Measurements from ENCODE around the gene IRS2.
"Not testable (repeated sequence)": the region's sequence is repeated elsewhere in the genome, so short reads cannot be mapped to it uniquely, and the experiment has no call there.

Gene IRS2

DNA sequence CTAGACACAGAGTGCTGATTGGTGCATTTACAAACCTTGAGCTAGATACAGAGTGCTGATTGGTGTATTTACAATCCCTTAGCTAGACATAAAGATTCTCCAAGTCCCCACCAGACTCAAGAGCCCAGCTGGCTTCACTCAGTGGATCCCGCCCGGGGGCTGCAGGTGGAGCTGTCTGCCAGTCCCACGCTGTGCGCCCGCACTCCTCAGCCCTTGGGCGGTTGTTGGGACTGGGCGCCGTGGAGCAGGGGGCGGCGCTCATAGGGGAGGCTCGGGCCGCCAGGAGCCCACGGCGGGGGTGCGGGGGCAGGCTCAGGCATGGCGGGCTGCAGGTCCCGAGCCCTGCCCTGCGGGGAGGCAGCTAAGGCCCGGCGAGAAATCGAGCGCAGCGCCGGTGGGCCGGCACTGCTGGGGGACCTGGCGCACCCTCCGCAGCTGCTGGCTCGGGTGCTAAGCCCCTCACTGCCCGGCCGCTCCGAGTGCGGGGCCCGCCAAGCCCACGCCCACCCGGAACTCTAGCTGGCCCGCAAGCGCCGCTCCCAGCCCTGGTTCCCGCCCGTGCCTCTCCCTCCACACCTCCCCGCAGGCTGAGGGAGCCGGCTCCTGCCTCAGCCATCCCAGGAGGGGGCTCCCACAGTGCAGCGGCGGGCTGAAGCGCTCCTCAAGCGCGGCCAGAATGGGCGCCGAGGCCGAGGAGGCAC, 53.8 kb downstream of the IRS2 start:
- DNase-seq (ENCODE audit: low read depth in 2 of 2) = not testable (repeated sequence)

DNA sequence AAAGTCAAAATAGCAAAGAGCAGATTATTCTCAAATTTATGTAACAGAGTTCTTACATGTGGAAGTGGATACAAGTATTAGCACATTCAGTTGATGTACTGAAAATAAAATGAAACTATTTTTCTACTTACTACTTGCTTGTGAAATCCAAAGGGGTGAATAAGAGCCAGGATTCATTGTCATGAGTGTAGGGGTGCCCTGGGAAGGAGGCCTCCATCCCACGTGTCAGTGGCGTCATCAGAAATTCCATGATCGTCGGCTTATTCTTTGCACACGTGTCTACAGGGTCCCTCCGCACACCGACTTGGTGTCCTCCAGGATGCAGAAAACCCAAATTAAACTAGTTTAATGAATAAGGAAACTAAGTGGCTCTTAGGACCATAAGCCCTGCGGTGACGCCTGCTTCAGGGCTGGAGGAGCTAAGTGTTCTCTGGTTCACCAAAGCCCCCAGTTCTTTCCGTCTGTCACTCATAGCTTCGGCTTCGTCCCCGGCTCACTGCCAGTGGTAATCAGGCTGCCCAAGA, 55.5 kb downstream of the IRS2 start:
- DNase-seq (ENCODE audit: low read depth in 2 of 2) = no peak

DNA sequence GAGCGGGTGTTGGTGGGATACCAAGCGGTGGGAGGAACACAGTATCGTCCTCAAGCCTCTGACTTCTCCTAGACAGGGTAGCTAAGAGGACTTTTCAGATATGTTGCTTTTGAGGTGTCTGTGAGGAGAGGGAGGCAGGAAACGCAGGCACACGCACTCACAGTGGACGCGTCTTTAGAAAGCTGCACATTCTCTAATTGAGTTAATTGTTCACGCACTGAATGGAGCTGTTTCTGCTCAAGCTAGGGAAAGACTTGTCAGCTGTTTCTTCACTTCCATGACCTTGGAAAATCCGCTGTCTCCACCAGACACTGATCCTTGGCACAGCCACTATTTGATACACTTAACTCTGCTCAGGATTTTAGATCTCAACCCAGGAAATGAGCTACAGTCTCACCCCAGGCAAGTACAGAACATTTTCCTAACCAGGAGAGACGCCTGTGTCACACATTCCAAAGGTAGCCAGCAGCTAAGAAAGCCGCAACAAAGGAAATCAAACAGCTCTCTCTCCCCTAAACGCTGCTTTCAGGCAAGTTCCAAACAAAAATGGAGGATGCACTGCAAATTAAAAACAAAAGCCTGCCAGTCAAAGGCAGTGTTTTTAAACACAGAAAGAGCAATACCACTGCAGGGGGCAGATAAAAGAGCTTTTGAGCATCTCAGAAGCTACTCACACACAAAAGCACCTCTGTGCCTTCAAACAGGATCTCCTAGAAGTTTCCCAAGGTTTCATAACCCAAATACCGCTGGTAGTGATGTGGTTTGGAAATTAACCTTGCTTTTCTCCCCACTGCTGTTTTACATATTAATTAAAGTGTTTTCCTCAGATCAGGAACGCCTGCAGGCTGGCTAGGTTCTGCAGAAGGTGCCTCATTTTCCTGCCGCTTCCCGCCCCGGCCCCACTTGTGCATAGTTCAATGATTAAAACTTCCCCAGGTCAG, 57.3 kb downstream of the IRS2 start:
- no peak for DNase-seq (ENCODE audit: low read depth in 2 of 2)

DNA sequence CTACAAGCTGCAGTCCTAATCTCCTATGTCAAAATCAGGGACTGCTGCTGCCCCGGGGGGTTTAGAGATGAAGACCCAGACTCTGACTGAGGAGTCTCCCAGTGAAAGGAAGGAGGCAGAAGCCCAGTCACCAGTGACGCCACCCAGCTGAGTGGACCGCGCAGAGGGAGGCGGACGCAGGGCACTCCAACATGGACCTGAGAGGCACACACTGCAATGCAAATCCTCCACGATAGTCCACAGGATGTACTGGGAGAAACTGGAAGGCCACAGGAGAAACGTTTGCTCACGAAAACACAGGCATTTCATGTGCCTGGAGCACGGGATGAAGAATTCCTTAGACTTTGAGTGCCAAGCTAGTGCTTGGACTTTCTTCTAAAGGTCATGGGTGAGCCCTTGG, 58.3 kb downstream of the IRS2 start:
- no peak for DNase-seq (ENCODE audit: low read depth in 2 of 2)

DNA sequence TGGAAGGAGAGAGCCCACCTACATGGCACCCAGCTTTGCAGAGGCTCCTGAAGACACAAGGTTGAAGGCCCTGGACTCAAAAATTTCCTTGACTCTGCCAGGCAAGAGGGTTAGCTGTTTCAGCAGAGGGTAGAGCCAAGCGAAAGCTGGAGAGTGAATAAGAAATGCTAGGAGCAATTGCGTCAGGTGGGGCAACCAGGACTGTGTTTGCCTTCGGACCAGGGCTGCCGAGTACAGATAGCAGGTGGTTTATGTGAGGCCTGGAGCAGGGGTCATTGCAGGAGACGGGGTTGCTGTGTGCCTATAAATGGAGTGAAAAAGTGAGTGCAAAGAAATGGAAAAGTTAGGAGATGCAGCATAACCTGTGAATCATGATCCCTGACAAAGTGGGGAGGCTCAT, 59.1 kb downstream of the IRS2 start:
- no peak for DNase-seq (ENCODE audit: low read depth in 2 of 2)

DNA sequence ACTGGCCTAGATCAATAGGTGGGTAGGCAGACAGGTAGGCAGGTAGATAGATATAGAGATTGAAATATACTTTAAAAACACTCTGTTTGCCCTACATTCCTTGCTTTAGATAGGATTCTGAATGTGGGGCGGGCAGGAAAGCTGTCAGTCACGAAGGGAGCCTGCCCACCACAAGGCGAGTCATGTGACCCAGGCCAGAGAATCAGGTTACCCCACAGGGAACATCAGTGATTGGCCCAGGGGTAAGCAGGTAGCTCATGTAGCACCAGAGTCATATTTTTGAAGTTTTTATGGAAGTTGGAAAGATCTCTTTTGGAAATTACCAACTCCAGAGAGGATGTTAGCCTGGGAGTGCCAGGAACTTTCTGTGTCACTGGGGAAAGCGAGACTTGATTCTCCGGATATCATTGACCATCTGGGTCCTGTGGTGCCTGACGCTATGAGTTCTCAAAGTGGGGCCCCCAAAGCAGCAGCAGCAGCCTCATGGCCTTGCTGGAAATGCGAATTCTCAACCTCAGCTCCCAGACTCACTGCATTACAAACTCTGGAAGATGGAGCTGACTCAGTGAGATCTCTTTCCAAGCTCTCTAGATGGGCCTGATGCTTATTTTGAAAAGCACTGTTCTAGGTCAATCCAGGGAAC, 60.3 kb downstream of the IRS2 start:
- DNase-seq (ENCODE audit: low read depth in 2 of 2) = no peak

DNA sequence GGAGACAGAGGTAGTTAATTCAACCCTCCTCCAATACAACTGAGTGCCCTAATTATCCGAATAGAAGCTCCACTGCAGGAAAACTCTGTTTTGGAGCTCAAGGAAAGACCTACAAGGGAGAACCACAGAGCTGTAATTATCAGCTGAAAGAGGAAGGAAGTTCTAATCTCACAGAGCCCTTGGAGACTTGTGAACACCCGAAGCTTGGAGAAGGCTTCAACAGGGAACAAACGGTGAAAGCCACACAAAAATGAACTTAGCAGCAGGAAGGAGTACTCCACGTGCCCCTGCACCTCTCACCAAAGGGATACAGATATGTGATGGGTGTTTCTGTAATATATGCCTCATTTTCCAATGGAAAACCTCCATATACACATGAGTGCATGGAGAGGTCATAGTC, 61.1 kb downstream of the IRS2 start:
- no peak for DNase-seq (ENCODE audit: low read depth in 2 of 2)

DNA sequence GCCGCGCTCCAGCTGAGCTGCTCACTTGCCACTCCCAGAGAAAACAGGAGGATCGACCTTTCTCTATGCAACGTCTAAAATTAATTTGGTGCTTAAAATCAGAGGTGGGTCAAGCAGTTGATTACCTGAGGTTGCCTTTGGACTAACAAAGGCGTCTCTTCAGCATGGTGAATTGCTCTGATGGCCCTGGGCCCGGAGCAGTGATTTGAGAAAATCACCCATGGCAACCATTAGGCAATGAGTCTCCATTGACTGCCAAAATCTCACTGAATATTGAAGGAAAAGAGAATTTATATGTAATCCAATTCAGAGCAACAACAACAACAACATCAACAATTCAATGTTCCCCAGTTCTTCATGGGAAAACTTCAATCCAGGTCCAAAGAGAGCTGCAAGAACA, 61.8 kb downstream of the IRS2 start:
- no peak for DNase-seq (ENCODE audit: low read depth in 2 of 2)

DNA sequence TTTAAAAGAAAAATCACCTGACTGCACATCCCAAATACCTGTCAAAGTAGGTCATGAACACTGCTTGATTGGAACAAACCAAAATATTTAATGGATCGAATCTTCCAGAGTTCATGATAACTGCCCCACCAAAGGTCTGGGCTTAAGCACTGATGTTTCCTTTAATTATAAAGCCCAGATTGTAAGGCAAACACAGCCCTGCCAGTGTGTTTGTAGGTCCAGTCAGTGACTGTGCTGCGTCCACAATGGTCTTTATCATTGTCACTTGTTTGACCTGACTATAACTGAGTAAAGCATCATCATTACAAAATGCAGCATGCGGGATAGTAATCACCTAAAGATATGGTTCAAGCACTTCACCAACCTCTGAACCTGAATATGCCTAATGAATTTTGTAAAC, 63.3 kb downstream of the IRS2 start:
- DNase-seq (ENCODE audit: low read depth in 2 of 2) = no peak

DNA sequence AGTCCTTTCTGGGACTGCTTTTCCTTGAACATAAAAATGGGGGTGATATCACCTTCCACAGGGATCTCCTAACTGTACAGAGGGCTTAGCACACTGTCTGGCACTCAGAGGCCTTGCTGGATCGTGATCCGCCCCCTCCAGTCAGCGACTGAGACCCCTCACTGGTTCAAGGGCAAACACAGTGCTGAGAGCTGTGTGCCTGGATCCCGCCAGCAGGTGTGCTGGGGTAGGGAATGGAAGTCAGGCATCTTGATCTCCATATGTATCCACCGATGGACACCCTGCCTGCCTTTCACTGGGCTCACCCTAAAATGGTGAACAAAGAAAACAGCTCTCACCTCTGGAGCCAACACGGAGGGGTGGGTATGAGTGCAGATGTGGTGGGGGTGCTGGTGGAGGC, 64.3 kb downstream of the IRS2 start:
- DNase-seq (ENCODE audit: low read depth in 2 of 2) = no peak

DNA sequence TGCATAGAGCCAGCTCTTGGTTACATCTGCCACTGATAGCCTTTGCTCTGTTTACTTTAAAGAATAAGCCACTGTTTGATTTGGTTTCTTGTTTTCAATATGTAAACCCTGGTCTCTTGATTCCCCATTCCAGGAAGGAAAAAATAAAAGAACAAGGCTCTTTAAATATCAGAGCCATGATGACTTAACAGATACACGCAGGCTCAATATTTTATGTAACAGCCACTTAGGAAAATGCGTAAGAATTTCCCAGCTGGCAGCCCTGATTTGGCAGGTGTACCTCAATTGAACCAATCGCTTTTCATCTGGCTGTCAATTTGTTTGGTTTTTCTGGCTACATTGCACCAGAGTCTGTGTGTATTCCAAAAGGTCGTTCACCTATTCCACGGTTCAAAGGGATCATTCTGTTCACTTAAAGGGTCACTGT, 65.6 kb downstream of the IRS2 start:
- no peak for DNase-seq (ENCODE audit: low read depth in 2 of 2)

DNA sequence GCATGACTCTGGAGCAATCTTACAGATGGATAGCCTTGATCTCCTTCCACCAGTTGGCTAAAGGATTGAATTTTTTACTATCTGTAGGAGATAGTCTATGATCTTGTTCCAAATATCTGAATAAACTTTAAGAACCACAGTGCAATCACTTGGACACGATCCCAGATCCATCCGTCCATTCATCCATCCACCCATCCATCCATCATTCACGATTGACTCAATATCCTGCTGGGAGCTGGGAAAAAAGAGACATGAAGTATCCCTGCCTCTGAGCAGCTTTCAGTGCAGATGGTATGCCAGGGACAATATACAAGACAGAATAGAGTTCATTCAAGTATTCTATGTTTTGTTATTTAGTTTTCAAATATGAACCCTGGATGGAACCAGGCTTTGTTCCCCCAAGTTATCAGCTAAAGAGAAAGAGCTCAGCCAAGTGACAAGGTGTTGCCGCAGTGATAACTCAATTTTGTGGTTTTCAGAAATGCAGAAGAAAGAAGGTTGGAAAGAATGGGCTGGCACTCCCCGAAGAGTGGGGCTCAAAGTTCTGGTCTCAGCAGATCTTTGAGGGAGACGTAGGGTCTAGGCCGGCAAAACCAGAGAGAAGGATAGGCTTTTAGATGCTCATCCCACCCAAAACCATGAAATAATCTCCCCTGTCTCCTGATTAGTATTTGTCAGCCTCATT, 66.3 kb downstream of the IRS2 start:
- DNase-seq (ENCODE audit: low read depth in 2 of 2) = no peak

DNA sequence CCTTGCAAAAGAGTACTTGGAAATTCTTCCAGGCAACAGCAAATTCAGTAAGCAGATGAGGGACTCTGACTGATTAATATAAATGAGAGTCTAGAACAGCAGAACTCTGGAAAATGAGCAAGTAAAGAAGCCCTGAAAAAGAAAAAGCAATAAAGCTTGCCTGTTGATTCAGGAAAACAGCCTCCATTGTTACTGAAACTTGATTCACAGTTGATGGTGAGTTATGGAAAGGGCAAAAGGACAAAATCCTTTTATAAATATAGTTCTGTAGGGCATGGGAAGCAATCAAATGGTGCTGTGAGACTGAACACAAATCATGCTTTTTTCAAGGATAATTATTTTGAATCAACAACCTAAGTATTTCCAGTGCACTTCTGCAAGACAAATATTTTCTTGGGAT, 67.7 kb downstream of the IRS2 start:
- DNase-seq (ENCODE audit: low read depth in 2 of 2) = no peak

DNA sequence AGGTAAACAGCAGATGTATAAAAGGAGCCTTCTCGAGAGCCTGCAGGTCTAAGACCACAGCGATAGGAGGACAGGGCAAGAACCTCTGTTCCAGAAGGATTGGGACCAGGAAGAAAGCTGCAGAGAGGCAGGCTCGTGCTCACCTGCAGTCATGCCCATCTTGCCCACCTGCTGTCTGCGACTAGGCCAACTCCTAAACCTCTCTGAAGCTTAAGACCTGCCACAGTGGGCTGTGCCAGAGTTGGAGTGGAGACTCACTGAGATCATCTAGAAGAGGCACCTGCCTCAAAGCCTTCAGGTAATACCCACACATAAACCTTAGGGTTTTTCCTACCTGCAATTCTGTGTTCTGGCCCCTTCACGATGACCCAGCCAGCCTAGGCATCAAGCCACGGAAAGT, 68.7 kb downstream of the IRS2 start:
- DNase-seq (ENCODE audit: low read depth in 2 of 2) = no peak

DNA sequence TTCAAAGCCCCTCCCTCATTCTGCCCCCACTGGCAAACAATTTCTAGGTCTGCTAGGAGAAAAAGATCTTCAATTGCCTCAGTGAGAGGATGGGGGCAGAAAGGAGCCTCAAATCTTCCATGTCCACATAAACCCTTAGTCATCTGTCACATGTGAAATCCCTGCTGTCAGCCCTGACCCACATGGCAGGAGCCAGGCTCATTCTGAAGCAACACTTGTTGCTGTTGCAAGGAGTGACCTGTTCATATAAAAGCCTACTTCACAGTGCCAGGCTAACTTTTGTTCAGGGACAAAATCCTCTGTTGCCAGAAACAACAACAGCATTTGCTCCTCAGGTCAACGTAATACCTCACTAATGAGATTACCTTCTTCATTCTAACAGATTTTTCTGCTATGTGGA, 70.5 kb downstream of the IRS2 start:
- DNase-seq (ENCODE audit: low read depth in 2 of 2) = no peak

DNA sequence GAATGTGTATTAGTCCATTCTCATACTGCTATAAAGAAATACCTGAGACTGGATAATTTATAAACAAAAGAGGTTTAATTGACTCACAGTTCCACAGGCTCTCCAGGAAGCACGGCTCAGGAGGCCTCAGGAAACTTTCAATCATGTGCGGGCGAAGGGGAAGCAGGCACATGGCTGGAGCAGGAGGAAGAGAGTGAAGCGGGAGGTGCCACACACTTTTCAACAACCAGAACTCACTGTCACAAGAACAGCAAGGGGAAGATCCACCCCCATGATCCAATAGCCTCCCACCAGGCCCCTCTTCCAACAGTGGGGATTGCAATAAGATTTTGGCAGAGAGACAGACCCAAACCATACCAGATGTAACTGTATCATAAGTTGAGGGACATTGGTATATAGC, 72.7 kb downstream of the IRS2 start:
- DNase-seq (ENCODE audit: low read depth in 2 of 2) = no peak

DNA sequence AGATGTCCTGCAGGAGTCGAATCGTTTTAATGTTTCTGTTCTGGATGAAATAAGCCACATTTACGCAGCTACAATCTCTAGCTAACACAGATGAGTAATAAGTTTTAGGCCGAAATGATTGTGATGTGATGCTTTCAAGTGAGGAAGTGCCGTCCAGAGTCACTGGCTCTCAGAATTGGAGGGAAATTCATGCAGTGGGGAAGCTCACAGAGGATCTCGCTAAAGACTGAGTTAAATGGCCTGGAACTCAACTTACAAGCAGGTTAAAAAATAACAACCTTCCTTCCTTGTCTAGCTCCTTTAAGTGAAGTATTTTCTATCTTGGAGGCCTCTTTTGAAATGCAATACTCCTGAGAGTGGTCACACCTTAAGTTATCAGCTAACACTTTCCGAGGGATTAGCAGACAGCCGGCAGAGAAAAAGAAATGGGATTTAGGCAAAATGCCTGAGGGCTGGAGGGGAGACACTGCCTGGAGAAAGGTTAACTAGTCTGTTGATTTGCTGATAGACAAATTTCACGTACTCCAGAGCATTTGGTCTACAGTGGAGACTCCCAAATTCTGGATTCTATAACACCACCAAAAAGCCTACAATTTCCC, 74.2 kb downstream of the IRS2 start:
- DNase-seq (ENCODE audit: low read depth in 2 of 2) = no peak

DNA sequence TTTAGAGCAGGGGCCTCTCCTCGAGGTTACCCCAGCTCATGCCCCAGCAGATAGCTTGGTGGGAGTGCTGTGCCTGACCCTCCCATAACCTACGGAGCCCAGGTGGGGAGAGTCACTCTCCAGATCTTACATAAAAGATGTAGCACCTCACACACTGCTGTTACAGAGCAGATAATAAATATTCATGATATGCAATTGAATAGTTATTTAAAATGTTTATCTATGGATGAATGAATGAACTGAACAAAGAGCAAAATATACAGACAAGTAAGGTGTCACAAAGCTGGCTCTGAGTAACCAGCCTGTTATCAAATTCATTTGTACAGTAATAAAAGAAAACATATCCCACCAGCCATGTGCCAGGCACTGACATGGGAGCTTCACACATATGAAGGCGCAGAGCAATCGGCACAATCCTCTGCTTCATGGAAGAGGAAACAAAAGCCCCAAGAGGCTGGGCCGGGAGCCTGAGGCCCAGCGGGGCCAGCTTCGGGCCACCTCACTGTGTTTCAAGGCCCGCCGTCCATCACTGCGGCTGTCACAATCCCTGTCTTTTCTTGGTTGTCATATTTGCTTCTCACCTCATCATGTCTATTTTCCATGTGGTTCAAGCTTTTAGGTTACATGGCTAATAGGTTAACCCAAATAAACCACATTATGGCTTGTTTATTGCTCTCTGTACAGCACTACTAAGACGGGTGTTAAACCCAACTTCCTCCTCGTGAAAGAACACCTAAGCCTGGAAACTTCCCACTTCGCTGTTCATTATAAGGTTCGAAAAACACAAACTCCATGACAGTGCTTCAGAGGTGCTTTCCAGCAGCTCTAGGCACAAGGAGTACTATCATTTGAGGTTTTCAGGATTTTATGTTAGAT, 78.4 kb downstream of the IRS2 start:
- no peak for DNase-seq (ENCODE audit: low read depth in 2 of 2)

DNA sequence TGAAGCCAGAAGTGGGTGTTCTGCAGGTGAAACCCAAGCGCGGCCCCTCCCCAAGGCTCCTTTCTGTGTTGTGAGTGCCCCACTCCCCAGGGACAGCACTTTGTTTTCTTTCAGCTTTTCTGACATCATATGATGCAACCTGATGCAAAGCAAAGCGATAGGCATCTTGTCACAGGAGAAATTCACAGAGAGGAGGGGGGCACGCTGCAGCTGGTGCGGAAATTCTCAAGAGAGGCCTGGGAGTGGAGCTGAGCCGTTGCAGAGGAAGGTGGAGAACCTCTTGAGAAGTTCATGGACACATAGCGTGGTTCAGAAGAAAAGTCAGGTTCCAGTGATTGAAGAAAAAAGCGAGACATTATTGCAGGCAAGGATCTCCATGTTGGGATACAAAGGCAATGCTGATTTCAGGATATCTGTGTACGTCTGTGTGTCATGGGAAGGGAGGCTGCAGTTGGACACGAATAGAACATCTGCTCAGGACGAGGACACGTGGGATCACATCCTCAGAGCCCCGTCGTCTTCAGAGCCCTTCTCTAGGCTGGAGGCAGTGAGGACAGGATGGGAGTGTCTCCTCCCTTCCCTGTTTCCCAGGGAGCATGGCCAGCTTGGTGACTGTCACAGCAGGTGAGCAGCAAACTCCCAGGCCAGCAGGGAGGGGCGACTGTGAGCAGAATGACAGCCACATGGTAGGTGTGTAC, 79.2 kb downstream of the IRS2 start:
- no peak for DNase-seq (ENCODE audit: low read depth in 2 of 2)

Measured in stimulated activated CD8-positive, alpha-beta memory T cell treated with anti-CD3 and anti-CD28 coated beads, Interleukin-15, amount 100 ng/mL, for 48 hours (primary cell).